Endothelial cell (in vitro differentiated cells): ENCODE results near the gene ZGRF1. TPM values are rescaled to one million over a fixed set of nuclear protein-coding genes. Genes with fewer than 3 reads are reported as not detected.
"Not testable (repeated sequence)": the region's sequence is repeated elsewhere in the genome, so short reads cannot be mapped to it uniquely, and the experiment has no call there.

Experiments used
- DNase-seq: peaks from one replicate; pipeline ENCODE4 v3.0.0; 2021; ENCODE audit warnings: low spot score
- H3K27ac Mint-ChIP-seq: one replicate; pipeline ENCODE4 v1.8.0; 2021; ENCODE audit warnings: mixed read lengths, inconsistent platforms; ENCODE audit not compliant: unreplicated experiment
- H3K27me3 Mint-ChIP-seq: one replicate; pipeline ENCODE4 v1.8.0; 2021; ENCODE audit warnings: mild to moderate bottlenecking, moderate library complexity, mixed read lengths, inconsistent platforms; ENCODE audit not compliant: unreplicated experiment
- H3K36me3 Mint-ChIP-seq: one replicate; pipeline ENCODE4 v1.8.0; 2021; ENCODE audit warnings: mild to moderate bottlenecking, low read depth, mixed read lengths, inconsistent platforms; ENCODE audit not compliant: unreplicated experiment
- H3K4me1 Mint-ChIP-seq: one replicate; pipeline ENCODE4 v1.8.0; 2021; ENCODE audit warnings: mild to moderate bottlenecking, mixed read lengths, inconsistent platforms; ENCODE audit not compliant: unreplicated experiment
- H3K4me3 Mint-ChIP-seq: one replicate; pipeline ENCODE4 v1.8.0; 2021; ENCODE audit warnings: mild to moderate bottlenecking, mixed read lengths, inconsistent platforms; ENCODE audit not compliant: unreplicated experiment
- H3K9me3 Mint-ChIP-seq: one replicate; pipeline ENCODE4 v1.8.0; 2021; ENCODE audit warnings: mixed read lengths, inconsistent platforms; ENCODE audit not compliant: unreplicated experiment
- total RNA-seq: library from RNA; stranded (reverse); fragmentation: NEBNext Ultra II Directional; extraction: Animal tissue kit (Norgen Biotek cat#: 25700); gene quantifications from one replicate; pipeline ENCODE4 v1.2.1, GENCODE V29; 2021; ENCODE audit not compliant: unreplicated experiment
- TF ChIP-seq, protein P1 (sequence below): fragments of 200-600 bp; sonication (generic); IDR thresholded peaks from one replicate; pipeline ENCODE4 v1.5.0; 2021; ENCODE audit warnings: antibody characterized with exemption; ENCODE audit not compliant: unreplicated experiment

The ZGRF1 gene
- total RNA-seq, 1 donor from 2014 or later: 15.6 TPM

DNA sequence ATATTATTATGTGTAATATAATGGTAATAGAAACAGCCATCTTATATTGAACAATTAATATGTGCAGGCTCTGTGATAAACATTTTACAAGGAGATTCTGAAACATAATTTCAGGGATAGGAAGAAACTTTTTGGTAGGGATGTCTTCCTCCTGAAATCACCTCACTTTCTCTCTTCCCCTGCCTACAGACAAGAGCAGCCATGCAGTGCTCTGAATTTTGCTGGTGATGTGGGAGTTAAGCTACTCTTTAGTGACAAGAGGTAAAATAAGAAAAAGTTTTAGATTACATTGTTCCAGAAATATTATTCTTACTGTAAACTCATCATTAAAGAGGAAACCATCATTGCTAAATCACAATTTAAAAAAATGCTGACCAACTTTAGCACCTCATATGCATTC lies 36.4 kb upstream of the ZGRF1 start:
- H3K36me3 Mint-ChIP-seq: no peaks in the 10 kb centered on the region
- no peaks in the 10 kb centered on the region for H3K9me3 Mint-ChIP-seq
- DNase-seq: no peak
- H3K4me3 Mint-ChIP-seq: no peak overlapping the region
- H3K27ac Mint-ChIP-seq: no peak overlapping the region
- no peaks in the 10 kb centered on the region for H3K27me3 Mint-ChIP-seq
- TF ChIP-seq, protein P1, sequence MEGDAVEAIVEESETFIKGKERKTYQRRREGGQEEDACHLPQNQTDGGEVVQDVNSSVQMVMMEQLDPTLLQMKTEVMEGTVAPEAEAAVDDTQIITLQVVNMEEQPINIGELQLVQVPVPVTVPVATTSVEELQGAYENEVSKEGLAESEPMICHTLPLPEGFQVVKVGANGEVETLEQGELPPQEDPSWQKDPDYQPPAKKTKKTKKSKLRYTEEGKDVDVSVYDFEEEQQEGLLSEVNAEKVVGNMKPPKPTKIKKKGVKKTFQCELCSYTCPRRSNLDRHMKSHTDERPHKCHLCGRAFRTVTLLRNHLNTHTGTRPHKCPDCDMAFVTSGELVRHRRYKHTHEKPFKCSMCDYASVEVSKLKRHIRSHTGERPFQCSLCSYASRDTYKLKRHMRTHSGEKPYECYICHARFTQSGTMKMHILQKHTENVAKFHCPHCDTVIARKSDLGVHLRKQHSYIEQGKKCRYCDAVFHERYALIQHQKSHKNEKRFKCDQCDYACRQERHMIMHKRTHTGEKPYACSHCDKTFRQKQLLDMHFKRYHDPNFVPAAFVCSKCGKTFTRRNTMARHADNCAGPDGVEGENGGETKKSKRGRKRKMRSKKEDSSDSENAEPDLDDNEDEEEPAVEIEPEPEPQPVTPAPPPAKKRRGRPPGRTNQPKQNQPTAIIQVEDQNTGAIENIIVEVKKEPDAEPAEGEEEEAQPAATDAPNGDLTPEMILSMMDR: no peak
- peaks cover 6% of the 10 kb centered on the region for H3K4me1 Mint-ChIP-seq

DNA sequence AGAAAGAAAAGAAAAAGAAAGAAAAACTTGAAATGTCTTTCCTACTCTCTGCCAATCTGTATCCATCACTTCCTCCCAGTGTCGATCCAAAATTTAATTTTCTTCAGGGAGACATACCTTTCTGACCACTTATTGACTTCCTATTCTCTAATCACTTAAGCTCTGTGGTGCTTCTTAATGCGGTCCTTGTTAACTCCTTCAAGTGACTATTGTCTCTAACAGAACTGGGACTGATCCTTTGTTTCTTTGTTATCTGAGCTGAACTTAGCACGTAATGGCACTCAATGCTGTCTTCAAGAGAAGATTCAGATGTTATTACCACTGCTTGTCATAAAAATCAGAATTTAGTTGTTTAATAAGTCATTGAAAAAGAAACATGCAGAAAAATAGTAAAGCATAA lies 31.4 kb upstream of the ZGRF1 start:
- H3K27ac Mint-ChIP-seq: no peak overlapping the region
- DNase-seq: no peak
- TF ChIP-seq, protein P1: no peak
- H3K27me3 Mint-ChIP-seq: no peaks in the 10 kb centered on the region
- no peak overlapping the region for H3K4me3 Mint-ChIP-seq
- no peaks in the 10 kb centered on the region for H3K9me3 Mint-ChIP-seq
- H3K4me1 Mint-ChIP-seq: no peaks in the 10 kb centered on the region
- H3K36me3 Mint-ChIP-seq: no peaks in the 10 kb centered on the region

- Mint-ChIP-seq H3K27me3 (no peaks in the 10 kb centered on the region), H3K27ac (no peak overlapping the region), H3K4me1 (no peaks in the 10 kb centered on the region), H3K4me3 (no peak overlapping the region), H3K36me3 (no peaks in the 10 kb centered on the region), H3K9me3 (no peaks in the 10 kb centered on the region)
- TF ChIP-seq, protein P1: no peak
- no peak for DNase-seq
These were observed 27.9 kb upstream of the ZGRF1 start for GRCh38 chr4:112664611-112665010.

GRCh38 chr4:112656115-112656514 lies 19.4 kb upstream of the ZGRF1 start:
- not testable (repeated sequence) for H3K27me3 Mint-ChIP-seq, H3K27ac Mint-ChIP-seq, H3K36me3 Mint-ChIP-seq, H3K9me3 Mint-ChIP-seq, DNase-seq, H3K4me3 Mint-ChIP-seq
- peaks cover 10% of the 10 kb centered on the region for H3K4me1 Mint-ChIP-seq

DNA sequence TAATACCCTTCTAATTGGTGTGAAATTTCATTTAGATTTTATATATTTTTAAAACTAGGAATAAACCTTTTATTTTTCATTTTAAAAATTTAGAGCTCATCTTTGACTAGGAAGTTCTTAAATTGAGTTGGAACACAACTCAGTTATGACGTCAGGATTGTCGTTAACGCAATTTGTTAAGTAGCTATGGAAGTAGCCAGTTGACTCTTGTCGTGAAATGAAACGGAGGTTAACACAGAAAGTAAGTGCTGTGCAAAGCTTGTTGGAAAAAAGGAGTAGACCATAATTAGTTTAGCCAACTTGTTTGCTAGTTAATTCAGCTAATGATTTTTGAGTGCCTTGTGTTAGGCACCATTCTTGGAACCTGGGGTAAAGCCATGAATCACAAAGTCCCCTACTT lies 18.6 kb upstream of the ZGRF1 start:
- TF ChIP-seq, protein P1: no peak
- no peaks in the 10 kb centered on the region for H3K9me3 Mint-ChIP-seq
- peaks cover 6% of the 10 kb centered on the region for H3K36me3 Mint-ChIP-seq
- H3K27ac Mint-ChIP-seq: no peak overlapping the region
- H3K27me3 Mint-ChIP-seq: peaks cover 4% of the 10 kb centered on the region
- H3K4me1 Mint-ChIP-seq: peaks cover 13% of the 10 kb centered on the region
- DNase-seq: no peak
- H3K4me3 Mint-ChIP-seq: no peak overlapping the region

DNA sequence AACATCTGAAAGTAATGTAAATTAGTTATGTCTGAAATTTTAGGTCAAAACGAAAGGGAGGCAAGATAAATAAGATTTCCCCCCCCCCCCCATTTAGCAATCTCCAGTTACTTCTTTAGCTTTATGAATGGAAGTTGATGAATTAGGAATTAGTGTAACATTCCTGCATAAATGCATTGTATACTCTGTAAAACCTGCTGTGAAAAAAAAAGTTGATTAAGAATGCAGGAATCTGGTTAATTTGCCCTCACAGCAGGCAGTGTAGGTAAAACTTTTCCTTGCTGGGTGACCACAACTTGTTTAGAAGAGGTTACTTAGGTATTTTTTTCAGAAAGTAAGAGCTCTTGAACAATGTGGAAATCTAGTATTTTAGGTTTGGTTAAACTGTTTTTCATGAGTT lies 15.5 kb upstream of the ZGRF1 start:
- no peak overlapping the region for H3K27ac Mint-ChIP-seq
- no peak overlapping the region for H3K4me3 Mint-ChIP-seq
- TF ChIP-seq, protein P1: no peak
- H3K36me3 Mint-ChIP-seq: peaks cover 6% of the 10 kb centered on the region
- no peak for DNase-seq
- H3K27me3 Mint-ChIP-seq: peaks cover 4% of the 10 kb centered on the region
- no peaks in the 10 kb centered on the region for H3K9me3 Mint-ChIP-seq
- H3K4me1 Mint-ChIP-seq: peaks cover 17% of the 10 kb centered on the region
